Measurements from ENCODE around the gene KLHL17.

The KLHL17 gene

DNA sequence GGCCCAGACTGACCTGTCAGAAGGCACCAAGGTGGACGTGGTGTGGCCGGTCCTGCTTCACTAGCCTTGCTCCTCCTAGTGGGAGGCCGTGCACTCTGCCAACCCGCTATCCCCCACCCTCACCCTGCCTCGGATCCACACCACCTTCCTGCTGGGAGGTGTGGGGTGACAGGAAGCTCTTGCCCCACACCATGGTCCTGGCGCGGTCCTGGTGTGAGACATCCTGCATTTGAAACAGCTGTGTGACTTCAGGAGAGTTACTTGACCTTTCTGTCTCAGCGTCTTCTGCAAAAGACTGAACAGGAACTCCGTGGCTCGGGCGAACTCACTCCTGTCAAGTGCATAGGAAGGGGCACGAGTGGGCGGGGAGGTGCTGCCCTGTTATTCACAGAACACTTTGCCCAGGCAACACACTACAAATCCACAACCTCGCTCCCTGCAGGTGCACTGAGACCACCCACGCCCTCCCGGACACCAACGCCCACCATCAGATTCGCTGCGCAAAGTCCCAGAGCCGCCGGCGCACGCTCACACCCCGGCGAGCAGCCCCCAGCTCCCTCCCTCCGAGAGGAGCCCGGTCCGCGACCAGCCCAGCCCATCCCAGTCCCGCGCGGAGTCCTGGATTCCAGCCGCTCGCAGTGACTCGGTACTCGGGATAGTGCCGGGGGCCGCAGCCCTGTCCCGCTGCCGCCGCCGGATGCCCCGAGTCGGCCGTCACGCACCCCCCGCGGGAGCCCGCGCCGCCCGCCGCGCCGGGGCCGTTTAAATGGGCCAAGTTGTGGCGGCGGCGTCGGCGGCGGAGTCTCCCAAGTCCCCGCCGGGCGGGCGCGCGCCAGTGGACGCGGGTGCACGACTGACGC is 37.0 kb upstream of the KLHL17 start, which contains the start of gene SAMD11:
TSS of gene SAMD11 (plus strand) at position 793 of the 860 bp plus-strand sequence. CDS start 509 bp downstream, outside the sequence.
- peak; percentile 58 for DNase-seq

DNA sequence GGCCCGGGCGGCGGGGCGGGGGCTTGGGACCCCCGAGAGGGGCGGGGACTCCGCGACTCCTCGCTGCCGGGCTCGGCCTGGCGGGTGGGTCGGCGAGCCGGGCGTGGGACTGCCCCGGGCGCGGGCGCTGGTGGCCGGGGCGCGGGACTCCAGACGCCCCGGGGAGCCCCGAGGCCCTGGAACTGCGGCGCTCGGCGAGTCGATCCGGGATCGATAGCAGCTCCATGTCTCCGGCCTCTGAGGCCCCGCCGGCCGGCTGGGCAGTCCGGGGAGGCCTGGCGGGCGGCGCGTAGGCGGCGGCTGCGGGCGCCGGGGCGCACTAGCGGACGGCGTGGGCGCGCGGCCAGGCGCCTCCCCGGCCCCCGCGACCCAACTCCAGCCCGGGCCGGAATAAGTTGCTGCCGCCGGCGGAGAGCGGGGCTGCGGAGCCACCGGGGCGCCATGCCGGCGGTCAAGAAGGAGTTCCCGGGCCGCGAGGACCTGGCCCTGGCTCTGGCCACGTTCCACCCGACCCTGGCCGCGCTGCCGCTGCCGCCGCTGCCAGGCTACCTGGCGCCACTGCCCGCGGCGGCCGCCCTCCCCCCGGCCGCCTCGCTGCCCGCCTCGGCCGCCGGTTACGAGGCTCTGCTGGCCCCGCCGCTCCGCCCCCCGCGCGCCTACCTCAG is 36.3 kb upstream of the KLHL17 start:
- DNase-seq, result no peak

DNA sequence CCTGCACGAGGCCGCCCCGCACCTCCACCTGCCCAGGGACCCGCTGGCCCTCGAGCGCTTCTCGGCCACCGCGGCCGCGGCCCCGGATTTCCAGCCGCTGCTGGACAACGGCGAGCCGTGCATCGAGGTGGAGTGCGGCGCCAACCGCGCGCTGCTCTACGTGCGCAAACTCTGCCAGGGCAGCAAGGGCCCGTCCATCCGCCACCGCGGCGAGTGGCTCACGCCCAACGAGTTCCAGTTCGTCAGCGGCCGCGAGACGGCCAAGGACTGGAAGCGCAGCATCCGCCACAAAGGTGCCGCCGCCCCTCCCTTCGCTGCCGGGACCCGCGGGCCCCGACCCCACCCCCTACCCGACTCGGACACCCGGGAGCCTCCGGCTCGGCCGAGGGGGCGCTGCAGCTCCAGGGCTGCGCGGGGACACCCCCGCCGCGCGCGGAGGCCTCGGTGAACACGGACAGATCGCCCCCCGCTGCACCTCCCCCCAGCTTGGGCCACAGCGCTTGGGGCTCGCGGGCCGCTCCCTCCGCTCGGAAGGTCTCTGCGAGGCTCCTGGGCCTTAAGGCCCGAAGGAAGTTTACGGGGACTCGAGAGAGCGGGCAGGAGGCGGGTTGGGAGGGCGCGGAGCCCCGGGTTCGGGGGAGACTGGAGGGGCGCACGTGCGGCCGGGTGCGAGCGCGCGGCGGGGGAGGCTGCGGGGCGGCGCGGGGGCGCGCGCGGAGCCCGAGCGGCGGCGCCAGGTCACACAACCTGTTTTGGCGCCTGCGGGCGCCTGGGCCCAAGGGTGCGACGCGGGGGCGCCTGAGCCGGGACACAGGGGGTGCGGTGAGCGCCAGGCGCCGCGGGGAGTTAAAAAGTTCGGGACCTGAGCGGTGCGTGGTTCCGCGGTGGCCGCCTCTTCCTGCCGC is 35.5 kb upstream of the KLHL17 start:
- no peak for DNase-seq

- DNase-seq, result no peak
These were observed 34.6 kb upstream of the KLHL17 start for GRCh38 chr1:925561-926421.

- DNase-seq, result no peak
These were observed 33.1 kb upstream of the KLHL17 start for GRCh38 chr1:927234-927633.

GRCh38 chr1:927748-928147 is 32.6 kb upstream of the KLHL17 start:
- DNase-seq, result no peak

GRCh38 chr1:928825-929661 is 31.3 kb upstream of the KLHL17 start:
- no peak for DNase-seq

DNA sequence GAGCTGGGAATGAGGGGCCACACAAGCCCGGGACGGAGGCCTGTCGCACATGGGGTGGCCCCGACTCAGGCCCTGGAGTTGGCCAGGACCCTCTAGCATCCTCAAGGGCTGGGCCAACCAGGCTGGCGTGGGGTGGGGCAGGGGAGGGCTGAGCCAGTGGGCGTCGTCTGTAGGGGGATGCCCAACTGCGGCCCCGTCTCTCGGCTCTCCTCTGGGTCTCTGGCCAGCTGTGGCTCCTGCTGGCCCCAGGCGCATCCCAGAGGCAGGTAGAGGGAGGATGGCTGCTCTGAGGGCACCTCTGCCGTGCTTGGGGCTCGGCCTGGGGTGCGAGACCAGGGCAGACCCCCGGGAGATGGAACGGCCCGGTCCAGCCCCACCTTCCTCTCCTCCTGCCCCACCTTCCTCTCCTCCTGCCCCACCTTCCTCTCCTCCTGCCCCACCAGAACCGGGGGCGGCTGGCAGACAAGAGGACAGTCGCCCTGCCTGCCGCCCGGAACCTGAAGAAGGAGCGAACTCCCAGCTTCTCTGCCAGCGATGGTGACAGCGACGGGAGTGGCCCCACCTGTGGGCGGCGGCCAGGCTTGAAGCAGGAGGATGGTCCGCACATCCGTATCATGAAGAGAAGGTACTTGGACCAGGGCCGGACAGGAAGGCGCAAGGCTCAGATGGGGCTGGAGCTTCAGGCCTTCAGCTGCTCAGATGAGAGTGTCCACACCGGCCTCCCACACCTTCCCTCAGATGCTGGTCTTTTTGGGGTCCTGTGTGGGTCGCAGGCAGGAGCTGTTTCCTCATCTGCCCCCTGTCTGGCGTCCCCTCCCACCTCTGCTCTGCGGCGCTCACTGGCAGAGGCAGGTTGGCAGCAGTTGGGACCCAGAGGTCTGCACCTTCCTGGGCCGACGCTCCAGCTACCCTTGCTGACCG is 30.4 kb upstream of the KLHL17 start:
- no peak for DNase-seq

GRCh38 chr1:930633-931138 is 29.7 kb upstream of the KLHL17 start:
- DNase-seq, result no peak

DNA sequence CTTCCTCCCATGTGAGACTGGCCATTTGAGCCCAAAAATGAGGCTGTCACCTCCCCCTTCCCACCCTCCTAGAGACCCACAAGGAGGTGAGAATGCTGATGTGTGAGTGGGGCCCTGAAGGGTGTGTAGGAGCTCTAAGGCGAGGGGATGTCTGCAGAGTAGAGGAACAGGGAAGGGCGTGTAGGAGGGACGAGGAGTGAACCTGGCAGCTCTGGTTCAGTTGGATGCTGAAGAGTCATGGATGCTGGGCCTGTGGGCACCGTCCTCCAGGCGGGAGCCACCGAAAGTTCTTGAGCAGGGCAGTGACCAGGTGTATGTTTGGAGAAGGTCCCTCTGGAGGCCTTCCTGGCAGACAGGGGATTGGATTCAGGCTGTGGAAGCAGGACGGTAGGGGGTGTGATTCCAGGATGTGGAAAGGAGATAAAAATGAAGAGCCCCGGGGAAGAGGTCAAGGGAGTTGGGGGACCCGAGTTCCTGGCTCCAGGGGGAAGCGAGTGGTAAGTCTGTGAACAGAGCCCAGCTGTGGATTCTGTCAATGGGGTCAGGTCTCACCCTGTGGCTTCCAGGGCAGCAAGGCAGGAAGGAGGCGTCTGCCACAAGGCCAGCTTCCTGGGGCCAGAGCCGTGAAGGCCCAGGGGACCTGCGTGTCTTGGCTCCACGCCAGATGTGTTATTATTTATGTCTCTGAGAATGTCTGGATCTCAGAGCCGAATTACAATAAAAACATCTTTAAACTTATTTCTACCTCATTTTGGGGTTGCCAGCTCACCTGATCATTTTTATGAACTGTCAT is 28.8 kb upstream of the KLHL17 start:
- no peak for DNase-seq

GRCh38 chr1:932173-932510 is 28.2 kb upstream of the KLHL17 start:
- no peak for DNase-seq

GRCh38 chr1:932776-933602 is 27.4 kb upstream of the KLHL17 start:
- no peak for DNase-seq

GRCh38 chr1:933603-933940 is 26.8 kb upstream of the KLHL17 start:
- DNase-seq, result no peak

DNA sequence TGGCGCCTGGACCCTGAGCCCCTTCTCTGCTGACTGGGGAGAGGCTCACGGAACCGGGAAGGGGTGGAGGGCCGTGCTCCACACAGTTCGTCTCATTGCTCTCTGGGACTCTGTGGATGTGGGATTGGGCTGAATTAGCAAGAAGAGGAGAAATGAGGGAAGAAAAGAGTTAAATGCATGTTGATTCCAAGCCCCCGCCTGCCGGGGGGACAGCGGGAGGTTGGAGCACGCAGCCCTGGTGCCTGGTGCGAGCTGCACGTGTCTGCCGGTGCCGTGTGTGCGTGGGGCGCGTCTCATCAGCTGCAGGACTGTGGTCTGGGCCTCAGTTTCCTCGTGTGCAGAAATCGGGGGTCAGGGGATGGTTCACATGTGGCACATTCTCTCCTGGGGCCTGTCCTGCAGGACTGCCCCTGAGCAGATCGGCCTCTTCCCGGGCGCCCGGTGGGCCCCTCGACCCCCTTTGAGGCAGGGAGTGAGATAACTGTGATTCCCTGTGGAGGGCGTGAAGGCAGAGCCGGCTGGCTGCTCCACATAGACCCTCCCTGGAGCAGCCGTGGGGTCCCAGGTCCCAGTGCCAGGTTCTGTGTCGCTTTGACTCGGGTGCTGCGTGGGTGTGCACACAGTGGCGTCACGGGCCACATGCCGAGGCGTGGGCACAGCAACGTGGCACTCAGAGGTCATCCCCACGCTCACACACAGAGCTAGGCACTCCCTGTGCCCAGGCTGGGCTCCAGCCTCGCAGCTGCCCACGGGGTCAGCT is 25.2 kb upstream of the KLHL17 start:
- DNase-seq, result no peak

DNA sequence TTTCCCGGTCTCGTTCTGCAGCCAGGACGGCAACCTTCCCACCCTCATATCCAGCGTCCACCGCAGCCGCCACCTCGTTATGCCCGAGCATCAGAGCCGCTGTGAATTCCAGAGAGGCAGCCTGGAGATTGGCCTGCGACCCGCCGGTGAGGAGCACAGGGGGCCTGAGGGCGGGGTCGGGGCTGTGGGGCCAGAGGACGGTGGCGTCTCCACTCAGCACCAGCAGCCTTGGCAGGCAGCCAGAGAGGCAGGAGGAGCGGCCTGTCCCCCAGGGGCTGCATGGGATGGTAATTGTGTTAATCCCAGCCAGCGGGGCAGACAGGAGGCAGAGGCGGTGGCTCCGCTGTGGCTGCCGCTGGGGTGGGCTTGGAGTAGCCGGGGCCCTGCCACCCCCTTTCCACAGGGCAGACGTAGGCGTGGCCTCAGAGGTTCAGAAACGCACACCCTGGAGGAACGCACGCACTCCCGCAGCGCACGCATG is 24.6 kb upstream of the KLHL17 start:
- no peak for DNase-seq

- DNase-seq, result no peak
These were observed 23.8 kb upstream of the KLHL17 start for GRCh38 chr1:936348-937264.
